ENCODE results near the gene MTSS2. TPM values are rescaled to one million over a fixed set of nuclear protein-coding genes. Genes with fewer than 3 reads are reported as not detected.

Gene MTSS2
- total and polyA plus RNA-seq, 2 of the 8 experiments (the other 6 are each of a cell fraction or from before 2014, with no cell fraction given) = 23.3 to 36.7 TPM

DNA sequence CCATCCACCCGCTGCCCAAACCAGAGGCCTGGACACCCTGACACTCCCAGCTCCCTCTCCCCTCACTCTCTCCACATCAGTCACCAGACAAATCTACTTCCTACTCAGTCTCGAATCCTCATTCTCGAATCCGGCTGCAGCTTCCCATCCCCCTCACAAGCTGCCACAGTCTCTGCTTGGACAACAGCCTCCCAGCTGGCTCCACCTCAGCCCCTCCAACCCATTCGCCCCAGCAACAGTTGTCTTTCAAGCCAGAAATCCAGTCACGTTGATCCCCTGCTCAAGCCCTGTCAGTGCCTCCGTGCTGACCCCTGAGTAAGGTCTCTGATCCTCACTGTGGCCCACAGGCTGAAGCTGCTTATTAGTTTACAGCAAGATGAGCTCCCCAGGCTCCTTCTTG lies 44.2 kb upstream of the MTSS2 start (continued):
- TF ChIP-seq, protein P1, sequence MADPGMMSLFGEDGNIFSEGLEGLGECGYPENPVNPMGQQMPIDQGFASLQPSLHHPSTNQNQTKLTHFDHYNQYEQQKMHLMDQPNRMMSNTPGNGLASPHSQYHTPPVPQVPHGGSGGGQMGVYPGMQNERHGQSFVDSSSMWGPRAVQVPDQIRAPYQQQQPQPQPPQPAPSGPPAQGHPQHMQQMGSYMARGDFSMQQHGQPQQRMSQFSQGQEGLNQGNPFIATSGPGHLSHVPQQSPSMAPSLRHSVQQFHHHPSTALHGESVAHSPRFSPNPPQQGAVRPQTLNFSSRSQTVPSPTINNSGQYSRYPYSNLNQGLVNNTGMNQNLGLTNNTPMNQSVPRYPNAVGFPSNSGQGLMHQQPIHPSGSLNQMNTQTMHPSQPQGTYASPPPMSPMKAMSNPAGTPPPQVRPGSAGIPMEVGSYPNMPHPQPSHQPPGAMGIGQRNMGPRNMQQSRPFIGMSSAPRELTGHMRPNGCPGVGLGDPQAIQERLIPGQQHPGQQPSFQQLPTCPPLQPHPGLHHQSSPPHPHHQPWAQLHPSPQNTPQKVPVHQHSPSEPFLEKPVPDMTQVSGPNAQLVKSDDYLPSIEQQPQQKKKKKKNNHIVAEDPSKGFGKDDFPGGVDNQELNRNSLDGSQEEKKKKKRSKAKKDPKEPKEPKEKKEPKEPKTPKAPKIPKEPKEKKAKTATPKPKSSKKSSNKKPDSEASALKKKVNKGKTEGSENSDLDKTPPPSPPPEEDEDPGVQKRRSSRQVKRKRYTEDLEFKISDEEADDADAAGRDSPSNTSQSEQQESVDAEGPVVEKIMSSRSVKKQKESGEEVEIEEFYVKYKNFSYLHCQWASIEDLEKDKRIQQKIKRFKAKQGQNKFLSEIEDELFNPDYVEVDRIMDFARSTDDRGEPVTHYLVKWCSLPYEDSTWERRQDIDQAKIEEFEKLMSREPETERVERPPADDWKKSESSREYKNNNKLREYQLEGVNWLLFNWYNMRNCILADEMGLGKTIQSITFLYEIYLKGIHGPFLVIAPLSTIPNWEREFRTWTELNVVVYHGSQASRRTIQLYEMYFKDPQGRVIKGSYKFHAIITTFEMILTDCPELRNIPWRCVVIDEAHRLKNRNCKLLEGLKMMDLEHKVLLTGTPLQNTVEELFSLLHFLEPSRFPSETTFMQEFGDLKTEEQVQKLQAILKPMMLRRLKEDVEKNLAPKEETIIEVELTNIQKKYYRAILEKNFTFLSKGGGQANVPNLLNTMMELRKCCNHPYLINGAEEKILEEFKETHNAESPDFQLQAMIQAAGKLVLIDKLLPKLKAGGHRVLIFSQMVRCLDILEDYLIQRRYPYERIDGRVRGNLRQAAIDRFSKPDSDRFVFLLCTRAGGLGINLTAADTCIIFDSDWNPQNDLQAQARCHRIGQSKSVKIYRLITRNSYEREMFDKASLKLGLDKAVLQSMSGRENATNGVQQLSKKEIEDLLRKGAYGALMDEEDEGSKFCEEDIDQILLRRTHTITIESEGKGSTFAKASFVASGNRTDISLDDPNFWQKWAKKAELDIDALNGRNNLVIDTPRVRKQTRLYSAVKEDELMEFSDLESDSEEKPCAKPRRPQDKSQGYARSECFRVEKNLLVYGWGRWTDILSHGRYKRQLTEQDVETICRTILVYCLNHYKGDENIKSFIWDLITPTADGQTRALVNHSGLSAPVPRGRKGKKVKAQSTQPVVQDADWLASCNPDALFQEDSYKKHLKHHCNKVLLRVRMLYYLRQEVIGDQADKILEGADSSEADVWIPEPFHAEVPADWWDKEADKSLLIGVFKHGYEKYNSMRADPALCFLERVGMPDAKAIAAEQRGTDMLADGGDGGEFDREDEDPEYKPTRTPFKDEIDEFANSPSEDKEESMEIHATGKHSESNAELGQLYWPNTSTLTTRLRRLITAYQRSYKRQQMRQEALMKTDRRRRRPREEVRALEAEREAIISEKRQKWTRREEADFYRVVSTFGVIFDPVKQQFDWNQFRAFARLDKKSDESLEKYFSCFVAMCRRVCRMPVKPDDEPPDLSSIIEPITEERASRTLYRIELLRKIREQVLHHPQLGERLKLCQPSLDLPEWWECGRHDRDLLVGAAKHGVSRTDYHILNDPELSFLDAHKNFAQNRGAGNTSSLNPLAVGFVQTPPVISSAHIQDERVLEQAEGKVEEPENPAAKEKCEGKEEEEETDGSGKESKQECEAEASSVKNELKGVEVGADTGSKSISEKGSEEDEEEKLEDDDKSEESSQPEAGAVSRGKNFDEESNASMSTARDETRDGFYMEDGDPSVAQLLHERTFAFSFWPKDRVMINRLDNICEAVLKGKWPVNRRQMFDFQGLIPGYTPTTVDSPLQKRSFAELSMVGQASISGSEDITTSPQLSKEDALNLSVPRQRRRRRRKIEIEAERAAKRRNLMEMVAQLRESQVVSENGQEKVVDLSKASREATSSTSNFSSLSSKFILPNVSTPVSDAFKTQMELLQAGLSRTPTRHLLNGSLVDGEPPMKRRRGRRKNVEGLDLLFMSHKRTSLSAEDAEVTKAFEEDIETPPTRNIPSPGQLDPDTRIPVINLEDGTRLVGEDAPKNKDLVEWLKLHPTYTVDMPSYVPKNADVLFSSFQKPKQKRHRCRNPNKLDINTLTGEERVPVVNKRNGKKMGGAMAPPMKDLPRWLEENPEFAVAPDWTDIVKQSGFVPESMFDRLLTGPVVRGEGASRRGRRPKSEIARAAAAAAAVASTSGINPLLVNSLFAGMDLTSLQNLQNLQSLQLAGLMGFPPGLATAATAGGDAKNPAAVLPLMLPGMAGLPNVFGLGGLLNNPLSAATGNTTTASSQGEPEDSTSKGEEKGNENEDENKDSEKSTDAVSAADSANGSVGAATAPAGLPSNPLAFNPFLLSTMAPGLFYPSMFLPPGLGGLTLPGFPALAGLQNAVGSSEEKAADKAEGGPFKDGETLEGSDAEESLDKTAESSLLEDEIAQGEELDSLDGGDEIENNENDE (IDR thresholded peaks at IDR 0.05; ENCODE audit: insufficient replicate concordance, low read length) = no peak
- TF ChIP-seq JUN (IDR thresholded peaks at IDR 0.05; ENCODE audit: low read depth, low read length) (no peak), YY1 (IDR thresholded peaks at IDR 0.05; ENCODE audit: low read depth, low read length) (no peak), EGR1 (IDR thresholded peaks at IDR 0.05; ENCODE audit: borderline replicate concordance, low read depth, low read length) (no peak), POU5F1 (IDR thresholded peaks at IDR 0.05; ENCODE audit: low read depth, low read length) (no peak), POLR2A (IDR thresholded peaks at IDR 0.05; ENCODE audit: control extremely low read depth in 1 of 2, low read depth in 2 of 2, low read length in 2 of 2) (no peak), CREB1 (IDR thresholded peaks at IDR 0.05) (no peak), SUZ12 (IDR thresholded peaks at IDR 0.05; ENCODE audit: low read length) (no peak), TAF1 (IDR thresholded peaks at IDR 0.05; ENCODE audit: low read depth, low read length) (no peak), CTBP2 (IDR thresholded peaks at IDR 0.05; ENCODE audit: borderline replicate concordance, insufficient read depth, insufficient read length, low read length) (no peak), HDAC6 (IDR thresholded peaks at IDR 0.05; ENCODE audit: low read depth, low read length) (no peak)
- TF ChIP-seq, protein P2, sequence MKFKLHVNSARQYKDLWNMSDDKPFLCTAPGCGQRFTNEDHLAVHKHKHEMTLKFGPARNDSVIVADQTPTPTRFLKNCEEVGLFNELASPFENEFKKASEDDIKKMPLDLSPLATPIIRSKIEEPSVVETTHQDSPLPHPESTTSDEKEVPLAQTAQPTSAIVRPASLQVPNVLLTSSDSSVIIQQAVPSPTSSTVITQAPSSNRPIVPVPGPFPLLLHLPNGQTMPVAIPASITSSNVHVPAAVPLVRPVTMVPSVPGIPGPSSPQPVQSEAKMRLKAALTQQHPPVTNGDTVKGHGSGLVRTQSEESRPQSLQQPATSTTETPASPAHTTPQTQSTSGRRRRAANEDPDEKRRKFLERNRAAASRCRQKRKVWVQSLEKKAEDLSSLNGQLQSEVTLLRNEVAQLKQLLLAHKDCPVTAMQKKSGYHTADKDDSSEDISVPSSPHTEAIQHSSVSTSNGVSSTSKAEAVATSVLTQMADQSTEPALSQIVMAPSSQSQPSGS (IDR thresholded peaks at IDR 0.05; ENCODE audit: low read length) = no peak

Measured in H1 (cell line).